Medulla oblongata (tissue), 1 donor: ENCODE results near the gene SLC36A2.
"Not testable (repeated sequence)": the region's sequence is repeated elsewhere in the genome, so short reads cannot be mapped to it uniquely, and the experiment has no call there.

Experiments
- DNase-seq: peaks from one replicate; pipeline ENCODE4 v3.0.0-alpha.2; 2015; ENCODE audit errors: extremely low spot score

The SLC36A2 gene

GRCh38 chr5:151347369-151347768 lies at the start of gene SLC36A2:
TSS of gene SLC36A2 (minus strand) at chr5:151347559. CDS start at chr5:151347460, 99 bp downstream.
- no peak for DNase-seq

- DNase-seq: no peak
These were observed 41.6 kb upstream of the SLC36A2 start for GRCh38 chr5:151388960-151389359.

GRCh38 chr5:151384106-151384505 lies 36.7 kb upstream of the SLC36A2 start:
- no peak for DNase-seq

- no peak for DNase-seq
These were observed 35.7 kb upstream of the SLC36A2 start for GRCh38 chr5:151383011-151383410.

- DNase-seq: no peak
These were observed 35.2 kb upstream of the SLC36A2 start for GRCh38 chr5:151382576-151382975.

GRCh38 chr5:151381899-151382298 lies 34.5 kb upstream of the SLC36A2 start:
- no peak for DNase-seq

- no peak for DNase-seq
These were observed 31.3 kb upstream of the SLC36A2 start for GRCh38 chr5:151378616-151379015.

- no peak for DNase-seq
These were observed 27.2 kb upstream of the SLC36A2 start for GRCh38 chr5:151374539-151374938.

GRCh38 chr5:151367038-151367437 lies 19.7 kb upstream of the SLC36A2 start:
- not testable (repeated sequence) for DNase-seq

- no peak for DNase-seq
These were observed 16.3 kb upstream of the SLC36A2 start for GRCh38 chr5:151363673-151364072.

GRCh38 chr5:151362970-151363369 lies 15.6 kb upstream of the SLC36A2 start:
- DNase-seq: no peak

GRCh38 chr5:151359391-151359790 lies 12.0 kb upstream of the SLC36A2 start:
- DNase-seq: no peak

- no peak for DNase-seq
These were observed 10.4 kb upstream of the SLC36A2 start for GRCh38 chr5:151357792-151358191.

- no peak for DNase-seq
These were observed 9.7 kb upstream of the SLC36A2 start for GRCh38 chr5:151357097-151357496.

GRCh38 chr5:151351671-151352070 lies 4.3 kb upstream of the SLC36A2 start:
- DNase-seq: no peak

- no peak for DNase-seq
These were observed 1.4 kb upstream of the SLC36A2 start for GRCh38 chr5:151348789-151349188.

- DNase-seq: no peak
These were observed 1.4 kb downstream of the SLC36A2 start for GRCh38 chr5:151345808-151346478.

- DNase-seq: no peak
These were observed 2.1 kb downstream of the SLC36A2 start for GRCh38 chr5:151345187-151345807.

- no peak for DNase-seq
These were observed 3.3 kb downstream of the SLC36A2 start for GRCh38 chr5:151344088-151344487.

GRCh38 chr5:151340004-151340403 lies 7.4 kb downstream of the SLC36A2 start:
- no peak for DNase-seq

- DNase-seq: no peak
These were observed 8.6 kb downstream of the SLC36A2 start for GRCh38 chr5:151338734-151339133.

GRCh38 chr5:151332857-151333256 lies 14.5 kb downstream of the SLC36A2 start:
- no peak for DNase-seq

- no peak for DNase-seq
These were observed 18.6 kb downstream of the SLC36A2 start for GRCh38 chr5:151328734-151329133.

GRCh38 chr5:151327585-151327984 lies 19.8 kb downstream of the SLC36A2 start:
- no peak for DNase-seq
